SKM-1 (cell line): Measurements from ENCODE around the gene DAGLB.
"Not testable (repeated sequence)": the region's sequence is repeated elsewhere in the genome, so short reads cannot be mapped to it uniquely, and the experiment has no call there.

Experiments
- DNase-seq: peaks from one replicate; lab custom pipeline; 2025; ENCODE audit not compliant: unreplicated experiment; lab: John Stamatoyannopoulos, UW

DAGLB gene

GRCh38 chr7:6379886-6380285 is 67.9 kb downstream of the DAGLB start:
- DNase-seq, result no peak

GRCh38 chr7:6378556-6378955 is 69.2 kb downstream of the DAGLB start:
- DNase-seq, result not testable (repeated sequence)

DNA sequence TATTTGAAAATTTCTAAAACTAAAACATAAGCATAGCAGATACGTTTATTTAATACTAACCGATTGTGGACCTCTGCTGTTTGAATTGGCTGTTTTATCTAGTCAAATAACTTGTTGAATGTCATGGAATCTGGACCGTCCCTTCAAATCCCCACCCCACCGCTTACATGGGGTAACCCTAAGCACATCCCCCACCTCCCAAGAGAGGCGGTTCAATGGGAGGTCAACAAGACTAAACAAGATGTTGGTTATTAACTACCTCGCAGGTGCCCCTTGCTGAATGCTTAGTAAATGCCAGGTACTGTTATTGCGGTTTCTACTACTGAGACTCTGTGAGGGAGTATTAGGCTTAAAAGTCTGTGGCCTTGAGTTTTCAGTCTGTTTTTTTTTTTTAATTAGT is 70.9 kb downstream of the DAGLB start:
- no peak for DNase-seq

DNA sequence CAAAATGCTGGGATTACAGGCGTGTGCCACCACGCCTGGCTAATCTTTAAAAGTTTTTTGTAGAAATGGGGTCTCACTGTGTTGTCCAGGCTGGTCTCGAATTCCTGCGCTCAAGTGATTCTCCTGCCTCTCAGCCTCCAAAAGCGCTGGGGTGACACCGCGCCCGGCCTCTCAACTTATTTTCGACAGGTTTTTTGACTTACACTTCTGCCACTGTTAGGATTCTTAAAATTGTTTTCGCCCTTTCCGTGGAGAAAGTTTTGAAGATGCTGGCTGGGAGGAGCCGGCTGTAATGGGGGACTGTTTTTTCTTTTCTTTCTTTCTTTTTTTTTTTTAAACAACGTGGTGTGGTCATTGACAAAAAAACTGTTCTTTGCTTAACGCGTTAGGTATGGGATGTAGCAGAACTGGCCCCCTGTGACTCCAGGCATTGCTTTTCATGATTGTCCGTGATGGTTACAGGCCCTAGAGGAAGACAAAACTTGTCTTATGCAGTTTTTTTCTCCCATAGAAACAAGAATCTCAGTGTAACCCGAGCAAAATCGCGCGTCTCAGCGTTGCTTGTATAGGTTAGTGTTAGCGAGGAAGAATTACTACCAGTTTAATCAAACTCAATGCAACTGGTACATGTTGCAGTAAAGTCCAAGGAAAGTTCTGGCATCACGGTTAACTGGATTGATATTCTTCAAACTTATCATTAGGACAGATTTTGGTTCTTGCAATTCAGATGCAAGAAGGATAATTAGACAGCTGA is 72.2 kb downstream of the DAGLB start:
- no peak for DNase-seq

GRCh38 chr7:6367701-6368211 is 80.0 kb downstream of the DAGLB start:
- no peak for DNase-seq

- no peak for DNase-seq
Observed at GRCh38 chr7:6365451-6365850, 82.3 kb downstream of the DAGLB start.

DNA sequence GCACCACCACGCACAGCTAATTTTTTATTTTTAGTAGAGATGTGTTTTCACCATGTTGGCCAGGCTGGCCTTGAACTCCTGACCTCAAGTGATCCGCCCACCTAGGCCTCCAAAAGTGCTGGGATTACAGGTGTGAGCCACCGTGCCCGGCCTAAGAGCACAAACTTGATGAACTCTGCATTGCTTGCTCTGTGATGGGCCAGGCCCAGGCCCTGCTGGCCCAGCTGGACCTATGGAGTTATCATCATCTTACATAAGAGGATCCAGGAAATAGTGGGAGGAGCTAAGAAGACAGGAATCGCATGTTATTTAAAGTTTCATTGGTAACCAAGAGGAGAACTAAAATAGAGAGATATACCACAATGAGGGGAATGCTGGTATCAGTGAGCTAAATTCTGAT is 86.9 kb downstream of the DAGLB start:
- DNase-seq, result peak; percentile 37

- no peak for DNase-seq
Observed at GRCh38 chr7:6359734-6360133, 88.0 kb downstream of the DAGLB start.
